H9 (cell line): ENCODE measurements around the gene ZNF69. TPM values are rescaled to one million over a fixed set of nuclear protein-coding genes. Genes with fewer than 3 reads are reported as not detected.

Source experiments
- DNase-seq: peaks from one replicate; pipeline ENCODE4 v3.0.0-alpha.2; 2017
- H2AFZ ChIP-seq: one replicate; pipeline ENCODE4 v1.6.1; 2013; ENCODE audit warnings: mild to moderate bottlenecking, low read length, control low read depth, moderate library complexity
- H2AK5ac ChIP-seq: 2 replicates; pipeline ENCODE4 v1.6.1; 2013; ENCODE audit warnings: low read length, control low read depth, mixed read lengths; ENCODE audit not compliant: insufficient read length
- H2BK120ac ChIP-seq: one replicate; pipeline ENCODE4 v1.6.1; 2013; ENCODE audit warnings: low read depth, mild to moderate bottlenecking, low read length, control low read depth, inconsistent platforms; ENCODE audit not compliant: poor library complexity, severe bottlenecking
- H2BK12ac ChIP-seq: 2 replicates; pipeline ENCODE4 v1.6.1; 2013; ENCODE audit warnings: low read length, control low read depth, mixed read lengths, low read depth; ENCODE audit not compliant: insufficient read length
- H2BK15ac ChIP-seq: 2 replicates; pipeline ENCODE4 v1.6.1; 2013; ENCODE audit warnings: low read depth, low read length, control low read depth
- H2BK20ac ChIP-seq: one replicate; pipeline ENCODE4 v1.6.1; 2013; ENCODE audit warnings: low read depth, mild to moderate bottlenecking, low read length, control low read depth, inconsistent platforms; ENCODE audit not compliant: poor library complexity, severe bottlenecking
- H2BK5ac ChIP-seq: 2 replicates; pipeline ENCODE4 v1.6.1; 2013; ENCODE audit warnings: low read length, control low read depth, mixed read lengths; ENCODE audit not compliant: insufficient read length
- H3K14ac ChIP-seq: 2 replicates; pipeline ENCODE4 v1.6.1; 2013; ENCODE audit warnings: low read length, control low read depth; ENCODE audit not compliant: insufficient read depth
- H3K18ac ChIP-seq: 2 replicates; pipeline ENCODE4 v1.6.1; 2013; ENCODE audit warnings: low read depth, mild to moderate bottlenecking, mixed read lengths, low read length, control low read depth; ENCODE audit not compliant: insufficient read length
- H3K23ac ChIP-seq: 2 replicates; pipeline ENCODE4 v1.6.1; 2013; ENCODE audit warnings: low read length, control low read depth, mixed read lengths, low read depth; ENCODE audit not compliant: insufficient read length
- H3K23me2 ChIP-seq: 2 replicates; pipeline ENCODE4 v1.6.1; 2013; ENCODE audit warnings: low read depth, mild to moderate bottlenecking, mixed read lengths, low read length, control low read depth; ENCODE audit not compliant: insufficient read length, poor library complexity, severe bottlenecking
- H3K27ac ChIP-seq: 2 replicates; pipeline ENCODE4 v1.5.1; 2013; ENCODE audit warnings: low read length, control low read depth, mixed read lengths, low read depth; ENCODE audit not compliant: insufficient read length
- H3K27me3 ChIP-seq: 2 replicates; pipeline ENCODE4 v1.6.1; 2013; ENCODE audit warnings: low read length, control low read depth, inconsistent platforms; ENCODE audit not compliant: insufficient read depth
- H3K4ac ChIP-seq: 2 replicates; pipeline ENCODE4 v1.6.1; 2013; ENCODE audit warnings: low read depth, mild to moderate bottlenecking, control low read depth, inconsistent platforms, low read length, moderate library complexity
- H3K4me1 ChIP-seq: 2 replicates; pipeline ENCODE4 v1.6.1; 2013; ENCODE audit warnings: low read length, control low read depth, inconsistent platforms; ENCODE audit not compliant: insufficient read depth
- H3K4me2 ChIP-seq: 2 replicates; pipeline ENCODE4 v1.6.1; 2013; ENCODE audit warnings: low read length, control low read depth, mixed read lengths; ENCODE audit not compliant: insufficient read length, insufficient read depth
- H3K56ac ChIP-seq: 2 replicates; pipeline ENCODE4 v1.6.1; 2013; ENCODE audit warnings: low read depth, mild to moderate bottlenecking, mixed read lengths, low read length, control low read depth; ENCODE audit not compliant: insufficient read length
- H3K79me1 ChIP-seq: 2 replicates; pipeline ENCODE4 v1.6.1; 2013; ENCODE audit warnings: low read depth, mild to moderate bottlenecking, moderate library complexity, low read length, control low read depth, inconsistent platforms; ENCODE audit not compliant: insufficient read depth, poor library complexity, severe bottlenecking
- H3K79me2 ChIP-seq: 2 replicates; pipeline ENCODE4 v1.6.1; 2013; ENCODE audit warnings: low read length, control low read depth, inconsistent platforms; ENCODE audit not compliant: insufficient read depth
- H3K9ac ChIP-seq: 2 replicates; pipeline ENCODE4 v1.6.1; 2013; ENCODE audit warnings: low read length, control low read depth, mixed read lengths; ENCODE audit not compliant: insufficient read length; ENCODE audit errors: extremely low read depth
- H3K9me3 ChIP-seq: one replicate; pipeline ENCODE4 v1.6.1; 2013; ENCODE audit warnings: low read depth, low read length, inconsistent platforms; ENCODE audit not compliant: control insufficient read depth
- H3T11ph ChIP-seq: one replicate; pipeline ENCODE4 v1.6.1; 2013; ENCODE audit warnings: mild to moderate bottlenecking, low read length, control low read depth, inconsistent platforms
- H4K20me1 ChIP-seq: one replicate; pipeline ENCODE4 v1.6.1; 2013; ENCODE audit not compliant: control insufficient read depth, insufficient read length, insufficient read depth
- H4K5ac ChIP-seq: 2 replicates; pipeline ENCODE4 v1.6.1; 2013; ENCODE audit warnings: low read depth, mild to moderate bottlenecking, mixed read lengths, low read length, control low read depth; ENCODE audit not compliant: insufficient read length
- H4K8ac ChIP-seq: replicated peaks from 2 replicates; pipeline ENCODE4 v1.6.1; 2013; ENCODE audit warnings: low read length, control low read depth, mixed read lengths, low read depth; ENCODE audit not compliant: insufficient read length
- H4K91ac ChIP-seq: 2 replicates; pipeline ENCODE4 v1.6.1; 2013; ENCODE audit warnings: low read depth, mild to moderate bottlenecking, moderate library complexity, mixed read lengths, low read length, control low read depth; ENCODE audit not compliant: insufficient read length
- H3K27ac Mint-ChIP-seq, 3 experiments: 2 replicates in 2 of 3; 3 replicates in 1 of 3; pipeline ENCODE4 v1.8.0; 2020 to 2021; ENCODE audit warnings: mixed read lengths in 3 of 3, mild to moderate bottlenecking in 1 of 3, moderate library complexity in 1 of 3
- H3K27me3 Mint-ChIP-seq: 2 replicates; pipeline ENCODE4 v1.8.0; 2021; ENCODE audit warnings: low read depth, mild to moderate bottlenecking, moderate library complexity, mixed read lengths
- H3K36me3 Mint-ChIP-seq, 3 experiments: 2 replicates in 2 of 3; 3 replicates in 1 of 3; pipeline ENCODE4 v1.8.0; 2020 to 2021; ENCODE audit warnings: low read depth in 3 of 3, mixed read lengths in 3 of 3; ENCODE audit not compliant: insufficient read depth in 1 of 3
- H3K4me1 Mint-ChIP-seq, 2 experiments: 2 replicates each; pipeline ENCODE4 v1.8.0; 2020; ENCODE audit warnings: mixed read lengths in 2 of 2
- H3K4me3 Mint-ChIP-seq, 2 experiments: 2 replicates in 1 of 2; 3 replicates in 1 of 2; pipeline ENCODE4 v1.8.0; 2020 to 2021; ENCODE audit warnings: mild to moderate bottlenecking in 2 of 2, mixed read lengths in 2 of 2, moderate library complexity in 1 of 2
- H3K9me3 Mint-ChIP-seq, 2 experiments: 2 replicates in 1 of 2; 3 replicates in 1 of 2; pipeline ENCODE4 v1.8.0; 2020; ENCODE audit warnings: mild to moderate bottlenecking in 2 of 2, mixed read lengths in 2 of 2, moderate library complexity in 1 of 2
- CTCF ChIP-seq: fragments of 200-600 bp; sonication (generic); conservative IDR thresholded peaks from 3 replicates; pipeline ENCODE4 v1.8.0; 2021; ENCODE audit warnings: antibody characterized with exemption, mild to moderate bottlenecking
- WGBS: extraction: QIAGEN DNeasy Blood & Tissue Kit; methylation state at CpG from one replicate; pipeline ENCODE4 v1.1.7; 2013; ENCODE audit warnings: missing lambda C conversion rate, low lambda C conversion rate, mixed read lengths; ENCODE audit not compliant: insufficient read length; ENCODE audit errors: extremely low coverage; 5-methylcytosine and 5-hydroxymethylcytosine counted together
- total RNA-seq: library from RNA; stranded (reverse); gene quantifications from 2 replicates; pipeline ENCODE4 v1.2.1, GENCODE V29; 2021

Gene ZNF69
- total RNA-seq, 1 experiment from 2014 or later: 27.3 TPM

- H2BK15ac ChIP-seq: no peak overlapping the region
- no peak for TF ChIP-seq CTCF
These were observed 7.0 kb upstream of the ZNF69 start for GRCh38 chr19:11880598-11880997.

More at GRCh38 chr19:11880598-11880997, 7.0 kb upstream of the ZNF69 start:
- no peak overlapping the region for H2AFZ ChIP-seq
- H3K27ac ChIP-seq: no peak overlapping the region
- no peaks in the 10 kb centered on the region for H3K27me3 ChIP-seq
- Mint-ChIP-seq H3K27me3 (peaks cover 18% of the 10 kb centered on the region), H3K36me3 (peaks cover 0 to 8% (median 3%) of the 10 kb centered on the region in 3 experiments; a peak in 4 of 7 replicates), H3K4me3 (no peak overlapping the region), H3K9me3 (peaks cover 11 to 37% of the 10 kb centered on the region in 2 experiments), H3K27ac (no peak overlapping the region), H3K4me1 (peaks cover 0 to 4% of the 10 kb centered on the region in 2 experiments; a peak in 1 of 4 replicates)
- H2AK5ac ChIP-seq: no peak overlapping the region
- peaks cover 7% of the 10 kb centered on the region for H3K9me3 ChIP-seq
- no peaks in the 10 kb centered on the region for H3K23me2 ChIP-seq
- H3K14ac ChIP-seq: no peak overlapping the region
- no peak overlapping the region for H4K8ac ChIP-seq
- no peak overlapping the region for H3K4me2 ChIP-seq
- no peak overlapping the region for H2BK5ac ChIP-seq
- no peak overlapping the region for H4K5ac ChIP-seq
- no peak overlapping the region for H3K18ac ChIP-seq
- H3T11ph ChIP-seq: no peak overlapping the region
- no peak overlapping the region for H3K23ac ChIP-seq
- no peaks in the 10 kb centered on the region for H3K79me2 ChIP-seq
- H2BK20ac ChIP-seq: no peak overlapping the region
- H4K91ac ChIP-seq: no peak overlapping the region
- DNase-seq: no peak
- no CpG with 5 or more reads among the region's 12 CpGs for WGBS
- no peaks in the 10 kb centered on the region for H4K20me1 ChIP-seq
- no peak overlapping the region for H3K4ac ChIP-seq
- H3K79me1 ChIP-seq: no peaks in the 10 kb centered on the region
- no peak overlapping the region for H2BK12ac ChIP-seq
- no peak overlapping the region for H2BK120ac ChIP-seq
- no peak overlapping the region for H3K9ac ChIP-seq
- H3K4me1 ChIP-seq: no peaks in the 10 kb centered on the region
- H3K56ac ChIP-seq: no peak overlapping the region
